HL-60/S4 (cell line): ENCODE measurements around the gene PPP1R9B.

Experiments used
- in situ Hi-C: fragments of 300-500 bp; cut with MboI; formaldehyde crosslinking; loops from 2 replicates; pipeline ENCODE4 v1.14.3; 2022; ENCODE audit warnings: low sequenced_read_pairs

The PPP1R9B gene

DNA sequence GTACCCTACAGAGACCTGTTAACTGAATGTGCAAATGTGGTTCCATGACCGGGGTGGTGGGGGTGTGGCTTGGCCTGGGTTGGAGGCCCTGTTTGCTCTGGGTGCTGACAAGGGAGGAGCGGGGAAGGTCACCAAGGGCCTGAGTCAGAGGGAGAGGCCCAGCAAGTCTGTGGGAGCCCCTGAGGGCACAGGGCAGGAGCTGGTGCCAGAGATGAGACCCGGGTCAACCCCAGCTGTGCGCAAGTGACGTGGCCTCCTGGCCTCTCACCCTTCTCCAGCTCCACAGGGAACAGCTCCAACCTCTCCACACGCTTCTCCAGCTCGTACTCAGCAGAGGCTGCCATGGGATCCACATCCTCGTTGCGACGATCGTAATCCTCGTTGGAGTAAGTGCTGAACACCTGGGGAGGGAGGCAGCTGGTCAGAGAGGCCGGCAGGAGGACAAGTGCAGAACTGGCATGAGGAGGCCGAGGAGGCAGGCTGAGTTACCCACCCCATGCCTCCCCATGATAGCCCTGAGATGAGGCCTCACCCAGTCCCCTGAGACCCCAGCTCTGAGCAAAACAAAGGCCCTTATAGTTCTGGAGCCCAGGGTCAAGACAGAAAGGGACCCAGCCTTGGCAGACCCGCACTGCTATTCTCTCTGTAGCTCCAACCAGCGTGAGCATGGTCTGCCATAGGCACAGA, 5.5 kb downstream of the PPP1R9B start:
- in situ Hi-C loops: no loop called here

GRCh38 chr17:50144355-50144754, 6.1 kb downstream of the PPP1R9B start:
- in situ Hi-C loops: no loop called here

GRCh38 chr17:50143461-50144176, 6.9 kb downstream of the PPP1R9B start:
- in situ Hi-C loops: no loop called here

- in situ Hi-C loops: no loop called here
These were observed 8.7 kb downstream of the PPP1R9B start for GRCh38 chr17:50141745-50142110.

DNA sequence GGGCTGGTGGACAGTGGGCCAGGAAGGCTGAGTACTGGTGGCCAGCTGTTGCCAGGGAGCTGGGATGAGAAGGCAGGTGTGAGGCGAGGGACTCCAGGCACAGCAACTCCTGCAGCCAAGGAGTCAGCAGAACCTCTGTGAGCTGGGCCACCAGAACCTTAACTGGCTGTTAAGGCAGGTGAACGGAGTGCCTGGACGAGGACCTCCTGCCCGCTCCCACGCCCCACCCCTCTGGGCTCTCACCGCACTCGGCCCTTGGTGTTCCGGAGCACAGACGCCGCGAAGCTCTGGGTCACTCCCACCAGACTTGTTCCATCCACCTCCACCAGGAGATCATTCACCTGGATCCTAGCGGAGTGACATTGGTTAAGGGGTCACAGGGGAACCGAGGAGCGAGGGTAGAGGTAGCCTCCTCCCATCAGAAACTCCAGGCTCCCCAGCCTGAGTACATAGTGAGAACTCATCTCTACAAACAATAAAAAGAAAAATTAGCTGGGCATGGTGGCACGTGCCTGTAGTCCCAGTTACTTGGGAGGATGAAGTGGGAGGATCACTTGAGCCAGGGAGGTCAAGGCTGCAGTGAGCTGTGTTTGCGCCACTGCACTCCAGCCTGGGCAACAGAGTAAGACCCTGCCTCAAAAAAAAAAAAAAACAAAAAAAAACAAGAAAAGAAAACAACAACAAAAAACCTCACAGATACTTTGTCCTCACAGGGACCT, 9.3 kb downstream of the PPP1R9B start:
- in situ Hi-C loops: no loop called here

- in situ Hi-C loops: no loop called here
These were observed 10.3 kb downstream of the PPP1R9B start for GRCh38 chr17:50139950-50140885.

DNA sequence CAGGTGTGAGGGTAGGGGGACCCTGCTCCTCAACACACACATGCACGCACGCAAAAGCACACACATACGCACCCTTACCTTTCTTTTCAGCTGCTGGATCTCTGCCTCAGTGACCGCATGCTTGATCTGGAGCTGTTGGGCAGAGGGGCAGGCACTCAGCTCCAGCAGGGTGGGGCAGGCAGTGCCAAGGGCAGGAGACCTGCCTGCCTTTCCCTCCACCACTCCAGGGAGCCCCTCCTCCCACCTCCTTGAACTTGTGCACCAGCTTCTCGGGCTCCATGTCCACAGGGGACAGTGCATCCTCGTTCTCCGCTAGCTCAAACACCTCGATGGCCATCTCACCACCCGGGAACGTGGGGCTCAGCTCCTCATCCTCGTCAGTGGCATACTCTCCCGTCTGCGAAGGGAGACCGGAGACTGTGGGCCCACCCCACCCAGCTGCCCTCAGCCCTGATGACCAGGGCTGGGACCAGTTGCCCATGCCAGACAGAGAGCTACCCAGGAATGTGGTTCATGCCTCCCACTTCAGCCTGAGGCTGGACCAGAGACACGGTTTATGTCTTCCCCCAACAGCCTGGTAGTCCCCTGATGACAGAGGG, 11.2 kb downstream of the PPP1R9B start:
- in situ Hi-C loops: no loop called here

DNA sequence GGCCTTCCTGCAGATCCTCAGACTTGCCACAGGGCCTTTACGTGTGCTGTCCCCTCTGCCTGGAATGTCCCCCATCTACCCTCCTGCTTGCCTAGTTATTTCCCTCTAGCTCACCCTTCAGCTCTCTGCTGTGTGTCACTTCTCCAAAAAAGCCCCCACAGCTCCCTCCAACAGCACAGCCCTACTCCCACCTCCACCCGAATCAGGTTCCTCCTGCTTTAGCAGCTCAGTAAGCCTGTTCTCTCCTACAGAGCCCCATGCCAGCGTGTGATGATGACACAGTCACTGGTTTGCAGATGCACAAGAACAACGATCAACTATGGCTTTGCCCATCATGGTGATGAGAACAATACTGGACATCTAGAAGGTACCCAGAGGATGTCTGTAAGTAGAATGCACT, 13.4 kb downstream of the PPP1R9B start:
- in situ Hi-C loops: no loop called here

GRCh38 chr17:50136096-50136687, 14.3 kb downstream of the PPP1R9B start:
- in situ Hi-C loops: no loop called here

- in situ Hi-C loops: no loop called here
These were observed 15.0 kb downstream of the PPP1R9B start for GRCh38 chr17:50135316-50136095.

DNA sequence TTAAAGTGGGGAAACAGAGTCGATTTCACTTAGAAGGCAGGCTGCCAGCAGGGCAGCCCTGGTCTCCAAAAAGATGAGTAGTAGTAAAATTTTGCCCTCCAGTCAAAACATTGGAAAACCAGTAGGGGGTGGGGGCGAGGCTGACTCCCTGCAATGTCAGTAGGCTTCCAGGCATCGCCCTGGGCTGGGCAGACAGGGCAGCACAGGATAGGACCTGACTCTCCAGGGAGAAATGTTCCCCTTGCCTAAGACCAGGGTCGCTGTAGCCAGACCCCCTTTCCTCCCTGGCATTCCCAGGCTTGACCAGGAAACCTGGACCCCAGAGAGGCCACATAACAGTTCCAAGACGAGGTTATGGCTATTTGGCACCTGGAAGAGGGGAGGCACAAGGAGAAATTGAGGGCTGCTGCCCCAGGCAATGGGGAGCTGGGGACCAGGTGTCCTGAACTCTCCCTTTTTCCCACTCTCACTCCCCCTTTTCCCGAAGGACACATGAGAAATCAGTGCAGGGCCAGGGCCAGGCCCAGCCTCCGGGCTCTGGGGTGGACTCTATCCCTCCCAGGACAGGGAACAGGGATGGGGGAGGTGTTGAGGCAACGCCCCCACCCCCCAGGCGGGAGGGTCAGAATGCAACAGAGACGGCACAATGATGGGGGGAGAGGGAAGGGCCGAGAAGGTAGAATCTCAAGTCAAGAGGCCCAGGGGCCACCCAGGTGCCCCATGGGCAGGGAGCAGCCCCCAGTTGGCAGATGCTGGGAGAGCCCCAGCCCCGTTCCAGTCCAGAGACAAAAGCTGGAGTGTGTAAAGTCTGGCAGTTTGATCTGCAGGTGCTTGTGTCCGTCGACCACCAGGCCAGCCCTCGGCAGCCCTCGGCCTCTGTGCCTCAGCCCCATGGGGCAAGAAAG, 16.0 kb downstream of the PPP1R9B start:
- in situ Hi-C loops: no loop called here

GRCh38 chr17:50133769-50134099, 16.7 kb downstream of the PPP1R9B start:
- in situ Hi-C loops: no loop called here

- in situ Hi-C loops: no loop called here
These were observed 17.3 kb downstream of the PPP1R9B start for GRCh38 chr17:50133028-50133768.

DNA sequence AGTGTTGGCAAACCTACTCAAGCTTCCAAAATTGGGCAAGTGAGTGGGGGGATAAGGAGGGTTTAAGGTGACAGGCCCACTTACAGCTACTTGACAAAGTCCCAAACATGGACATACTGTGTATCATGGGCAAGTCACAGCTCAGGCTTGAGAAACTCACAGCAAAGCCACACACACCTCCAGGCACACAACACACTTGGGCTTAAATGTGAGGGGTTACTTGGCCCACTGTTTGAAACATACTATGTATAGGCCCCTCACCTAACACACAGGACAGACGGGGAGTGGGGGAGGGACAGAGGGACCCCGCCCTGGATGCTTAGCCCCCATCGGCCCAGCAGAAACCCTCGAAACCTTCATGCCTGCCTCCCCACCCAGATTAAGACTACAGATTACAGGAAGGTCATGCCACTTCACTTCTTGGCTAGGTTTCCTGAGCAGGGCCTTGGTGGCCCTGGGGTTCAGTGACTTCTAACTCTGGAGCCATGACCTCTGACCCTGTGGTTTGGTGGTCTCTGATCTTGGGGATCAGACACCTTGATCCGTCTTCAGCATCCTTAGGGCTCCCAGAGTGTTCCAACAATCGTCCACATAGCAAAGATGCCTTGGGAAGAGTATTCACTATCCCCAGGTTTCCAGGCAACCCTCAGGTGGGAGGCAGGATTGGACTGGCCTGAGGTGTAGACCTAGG, 18.2 kb downstream of the PPP1R9B start:
- in situ Hi-C loops: no loop called here

DNA sequence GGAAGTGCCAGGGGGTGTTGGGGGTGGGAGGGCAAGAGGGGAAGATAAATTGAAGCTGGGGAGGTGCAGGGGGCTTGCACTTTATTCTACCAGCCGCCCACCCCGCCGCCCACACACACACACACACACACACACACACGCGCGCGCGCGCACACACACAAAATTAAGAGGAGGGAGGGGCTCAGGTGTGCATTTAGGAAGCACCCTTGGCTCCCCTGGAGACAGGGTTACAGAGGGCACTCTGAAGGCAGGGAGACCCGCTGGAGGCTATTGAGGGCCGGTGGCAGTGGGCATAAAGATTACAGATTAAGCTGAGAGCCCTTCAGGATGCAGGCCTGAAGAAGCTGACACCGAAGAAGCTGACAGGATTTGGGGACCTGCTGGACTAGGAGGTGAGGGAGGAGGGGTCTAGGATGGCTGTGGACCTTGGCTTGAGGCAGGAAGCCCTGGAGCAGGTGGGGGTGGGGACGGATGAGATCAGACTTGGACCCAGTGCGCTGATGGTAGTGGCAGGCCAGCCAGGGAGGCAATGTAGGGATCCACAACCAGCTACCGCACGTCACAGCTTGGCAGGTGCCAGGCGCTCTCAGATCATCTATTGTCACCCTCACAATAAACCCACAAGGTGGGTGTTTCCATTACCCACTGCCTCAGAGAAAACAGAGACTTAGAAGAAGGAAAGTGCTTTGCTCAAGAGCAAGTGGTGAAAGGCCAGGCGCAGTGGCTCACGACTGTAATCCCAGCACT, 19.7 kb downstream of the PPP1R9B start:
- in situ Hi-C loops: no loop called here

- in situ Hi-C loops: no loop called here
These were observed 20.5 kb downstream of the PPP1R9B start, which contains the start of gene SAMD14 for GRCh38 chr17:50129728-50130558. TSS of gene SAMD14 (minus strand) at chr17:50130160. CDS start at chr17:50124959, 5,201 bp downstream.
